GM19351 (cell line): ENCODE measurements around the gene PIK3CB.
A peak's percentile ranks its signal among the peaks of the same experiment; 100 is the strongest.
"Not testable (repeated sequence)": the region's sequence is repeated elsewhere in the genome, so short reads cannot be mapped to it uniquely, and the experiment has no call there.

Experiments used
- ATAC-seq: cut with Tn5 transposase; IDR thresholded peaks from one replicate; pipeline ENCODE4 v1.9.1; 2021; ENCODE audit warnings: mild to moderate bottlenecking, moderate library complexity; ENCODE audit not compliant: unreplicated experiment

The PIK3CB gene

GRCh38 chr3:138687236-138687635, 147.5 kb downstream of the PIK3CB start:
- peak; percentile 42 for ATAC-seq

DNA sequence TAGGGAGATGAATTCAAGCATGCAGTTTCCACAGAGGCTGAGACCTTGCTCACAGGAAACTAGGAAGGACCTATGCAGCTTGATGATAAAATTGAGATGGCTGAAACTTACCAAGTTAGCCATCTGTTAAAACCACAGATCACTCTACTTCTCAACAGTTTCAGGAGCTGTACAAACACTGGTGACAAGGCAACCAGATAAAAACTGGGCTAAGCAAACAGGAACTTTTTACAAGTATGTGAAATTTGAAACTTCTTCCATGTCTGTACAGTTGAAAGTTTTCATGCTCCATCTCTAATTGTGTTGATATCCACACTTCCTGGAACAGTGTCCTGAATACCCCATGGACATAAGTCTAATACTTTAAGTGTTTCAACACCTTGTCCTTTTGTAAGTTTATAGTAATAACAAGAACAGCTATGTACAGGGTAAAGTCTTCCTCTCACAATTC, 147.9 kb downstream of the PIK3CB start:
- peak; percentile 97 for ATAC-seq

DNA sequence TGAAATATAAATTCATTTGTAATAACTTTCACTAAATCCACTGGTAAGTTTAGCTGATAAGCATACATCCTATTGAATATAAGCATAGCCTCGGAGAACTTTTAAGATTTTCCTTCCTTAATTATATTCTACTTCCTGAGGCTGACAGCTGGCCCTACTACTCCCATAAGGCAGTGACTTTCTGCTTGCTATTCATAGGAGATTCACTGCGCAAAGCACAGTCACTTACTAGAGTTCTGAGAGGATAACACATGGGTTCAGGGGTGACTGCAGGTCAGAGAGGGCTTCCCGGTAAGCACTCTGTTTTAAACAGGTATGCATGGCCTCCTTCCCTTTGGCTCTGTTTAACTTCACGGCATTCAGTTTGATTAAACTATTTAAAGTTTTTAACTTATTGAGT, 150.3 kb downstream of the PIK3CB start:
- no peak for ATAC-seq

GRCh38 chr3:138682648-138683047, 152.1 kb downstream of the PIK3CB start:
- no peak for ATAC-seq

GRCh38 chr3:138681463-138682220, 153.1 kb downstream of the PIK3CB start:
- ATAC-seq, result no peak

GRCh38 chr3:138680974-138681373, 153.8 kb downstream of the PIK3CB start:
- ATAC-seq, result not testable (repeated sequence)

- ATAC-seq, result no peak
Measured at GRCh38 chr3:138678874-138679392, 155.8 kb downstream of the PIK3CB start.

DNA sequence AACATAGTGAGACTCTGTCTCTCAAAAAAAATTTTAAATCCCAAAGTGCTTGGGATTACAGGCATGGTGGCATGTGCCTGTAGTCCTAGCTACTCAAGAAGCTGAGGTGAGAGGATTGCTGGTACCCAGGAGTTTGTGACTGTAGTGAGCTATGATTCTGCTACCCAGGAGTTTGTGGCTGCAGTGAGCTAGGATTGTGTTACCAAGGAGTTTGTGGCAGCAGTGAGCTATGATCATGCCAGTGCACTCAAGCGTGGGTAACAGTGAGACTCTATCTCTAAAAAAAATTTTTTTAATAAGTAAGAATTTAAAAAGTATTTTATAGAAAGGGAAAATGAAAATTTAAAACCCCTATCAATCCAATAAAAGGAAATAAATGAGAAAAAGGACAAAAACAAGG, 156.6 kb downstream of the PIK3CB start:
- ATAC-seq, result no peak

- no peak for ATAC-seq
Measured at GRCh38 chr3:138675393-138675792, 159.3 kb downstream of the PIK3CB start.

DNA sequence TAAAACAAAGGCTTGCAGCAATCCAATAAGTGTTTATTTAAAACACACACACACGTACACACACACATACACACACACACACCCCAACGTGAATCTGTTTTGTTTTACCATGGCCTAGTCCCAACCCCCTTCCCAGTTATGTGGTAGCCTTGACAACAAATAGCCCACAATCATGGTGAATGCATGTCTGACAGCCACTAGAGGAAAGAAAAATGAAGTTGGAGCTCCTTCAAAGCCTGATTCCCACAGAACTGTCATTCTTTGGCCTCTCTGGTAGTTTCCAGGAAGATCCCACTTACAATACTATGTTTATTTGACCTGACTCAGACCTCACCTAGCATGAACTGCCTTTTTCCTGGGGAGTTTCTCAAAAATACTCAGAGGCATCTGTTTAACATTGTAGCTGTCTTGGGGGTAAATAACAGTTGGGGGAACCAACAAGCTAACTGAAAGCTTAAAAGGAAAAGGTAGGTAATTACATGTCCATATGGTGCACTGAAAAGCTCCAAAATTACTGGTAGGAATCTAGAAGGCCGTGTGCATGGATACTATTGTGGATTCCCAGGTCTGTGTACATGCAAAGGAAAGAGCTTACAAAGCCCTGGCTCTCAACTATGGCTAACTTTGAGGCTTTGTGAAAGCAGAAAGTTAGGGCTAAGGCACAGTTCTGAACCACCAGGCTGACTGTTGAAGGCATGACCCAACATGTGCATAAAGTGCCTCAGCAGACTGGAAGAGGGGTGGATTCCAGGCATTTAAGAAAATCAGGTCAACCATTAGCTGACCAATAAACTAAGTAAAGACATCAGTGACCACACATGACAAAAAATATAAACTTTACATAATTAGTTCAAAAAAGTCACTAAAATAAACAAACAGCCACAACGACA, 160.8 kb downstream of the PIK3CB start:
- no peak for ATAC-seq

GRCh38 chr3:138670407-138670806, 164.3 kb downstream of the PIK3CB start:
- ATAC-seq, result no peak

DNA sequence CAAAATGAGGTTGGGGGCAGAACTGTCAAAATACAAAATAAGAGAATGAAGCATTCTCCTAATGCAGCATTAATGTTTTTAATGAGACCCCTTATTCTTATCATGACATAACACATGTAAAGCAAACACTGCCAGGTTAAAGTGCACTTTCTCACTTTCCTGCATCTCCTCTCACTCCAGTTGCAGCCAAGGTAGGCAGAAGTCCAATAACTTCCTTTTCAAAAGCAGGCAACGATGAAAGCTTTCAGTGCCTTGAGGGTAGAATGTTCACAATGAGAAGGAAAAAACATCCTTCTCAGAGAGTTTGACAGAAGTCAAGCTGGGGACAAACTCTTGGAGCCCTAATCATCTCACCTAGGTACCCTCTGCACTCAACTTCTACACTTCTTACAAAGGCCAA, 166.6 kb downstream of the PIK3CB start:
- ATAC-seq, result no peak

- no peak for ATAC-seq
Measured at GRCh38 chr3:138657508-138657907, 177.2 kb downstream of the PIK3CB start.

- ATAC-seq, result no peak
Measured at GRCh38 chr3:138653567-138653966, 181.2 kb downstream of the PIK3CB start.

DNA sequence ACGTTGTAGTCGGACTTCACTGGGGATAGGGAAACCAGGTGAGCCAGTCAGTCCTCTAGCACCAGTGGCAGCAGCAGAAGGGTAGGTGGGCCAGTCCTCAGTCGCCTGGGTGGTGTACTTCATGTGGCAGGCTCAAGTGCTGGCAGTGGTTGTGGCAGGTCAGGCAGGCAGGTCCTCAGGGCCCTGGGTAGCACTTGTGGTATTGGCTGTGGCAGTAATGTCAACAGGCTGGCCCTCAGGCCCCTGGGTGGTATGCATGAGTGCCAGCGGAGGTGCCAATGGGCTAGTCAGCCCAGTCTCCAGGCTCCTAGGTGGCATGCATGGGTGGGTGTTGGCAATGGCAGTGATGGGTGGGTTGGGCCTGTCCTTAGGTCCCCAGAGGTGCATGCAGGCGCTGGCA, 185.6 kb downstream of the PIK3CB start:
- ATAC-seq, result no peak

- ATAC-seq, result no peak
Measured at GRCh38 chr3:138646513-138646912, 188.2 kb downstream of the PIK3CB start.

DNA sequence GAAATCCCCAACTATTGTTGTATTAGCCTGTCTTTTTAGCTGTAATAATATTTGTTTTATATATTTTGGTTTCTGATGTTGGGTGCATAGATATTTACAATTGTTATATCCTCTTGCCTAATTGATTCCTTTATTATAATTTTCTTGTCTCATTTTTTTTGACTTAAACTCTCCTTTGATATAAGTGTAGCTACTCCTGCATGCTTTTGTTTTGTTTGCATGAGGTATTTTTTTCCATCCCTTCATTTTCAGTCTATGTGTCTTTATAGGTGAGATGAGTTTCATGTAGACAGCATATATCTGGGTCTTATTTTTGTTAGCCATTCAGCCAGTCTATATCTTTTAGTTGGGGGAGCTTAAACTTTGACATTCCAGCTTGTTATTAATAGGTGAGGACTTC, 188.7 kb downstream of the PIK3CB start:
- ATAC-seq, result no peak

- no peak for ATAC-seq
Measured at GRCh38 chr3:138642927-138643253, 191.8 kb downstream of the PIK3CB start.

GRCh38 chr3:138642226-138642926, 192.4 kb downstream of the PIK3CB start:
- ATAC-seq, result no peak

DNA sequence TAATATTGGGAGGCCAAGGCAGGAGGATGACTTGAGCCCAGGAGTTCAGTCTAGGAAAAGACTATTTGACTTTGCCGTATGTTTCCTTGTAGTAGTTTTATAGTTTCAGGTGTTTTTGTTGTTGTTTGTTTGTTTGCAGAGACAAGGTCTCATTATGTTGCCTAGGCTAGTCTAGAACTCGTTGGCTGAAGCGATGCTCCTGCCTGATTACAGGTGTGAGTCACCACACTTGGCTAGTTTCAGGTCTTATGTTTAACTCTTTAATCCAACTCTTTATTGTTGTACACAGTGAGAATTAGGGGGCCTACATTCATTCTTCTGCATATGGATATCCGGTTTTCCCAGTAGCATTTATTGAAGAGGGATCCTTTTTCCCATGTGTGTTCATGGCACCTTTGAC, 194.2 kb downstream of the PIK3CB start:
- ATAC-seq, result no peak

- no peak for ATAC-seq
Measured at GRCh38 chr3:138638641-138639040, 196.1 kb downstream of the PIK3CB start.
